K562 (cell line): ENCODE results near the gene NDUFAF2. TPM values are rescaled to one million over a fixed set of nuclear protein-coding genes. Genes with fewer than 3 reads are reported as not detected.
A peak's percentile ranks its signal among the peaks of the same experiment; 100 is the strongest.

Experiments used
- ATAC-seq: fragments of 200-7000 bp; cut with Tn5 transposase; 3 replicates; pipeline ENCODE4 v1.9.1; 2020; ENCODE audit warnings: moderate library complexity
- BruUV-seq: library from RNA; stranded (reverse); fragments of 400-500 nt; replicated peaks from 2 replicates; lab custom pipeline; 2021; lab: Mats Ljungman, UMichigan
- CTCF ChIA-PET: fragments of 300-600 bp; formaldehyde crosslinking; extraction: SDS; loops from one replicate; lab custom pipeline; 2021; ENCODE audit warnings: low intra/inter-chr PET ratio; lab: Yijun Ruan, JAX
- POLR2A ChIA-PET: fragments of 300-600, 350-650 bp; sonication (Branson Sonifier 250); formaldehyde crosslinking; extraction: SDS; loops from one replicate; lab custom pipeline; 2021; ENCODE audit warnings: antibody characterized with exemption, inconsistent platforms; lab: Yijun Ruan, JAX
- DNase-seq, 4 experiments: peaks; one replicate each; pipeline versions ENCODE4 v3.0.0 to v3.0.0-alpha.2; 2011 to 2018; ENCODE audit warnings: low spot score in 3 of 4, mixed read lengths in 3 of 4; ENCODE audit errors: extremely low read depth in 1 of 4
- FAIRE-seq: peaks from 2 replicates; lab custom pipeline; 2011; peaks lifted over from hg19 to GRCh38; lab: Jason Lieb, UNC
- H2AFZ ChIP-seq: 2 replicates; pipeline ENCODE4 v1.6.0; 2011; ENCODE audit warnings: low read depth, low read length, control low read depth, inconsistent platforms
- H3K27ac ChIP-seq: fragments of 200-600 bp; 3 replicates; pipeline ENCODE4 v1.8.0; 2011; ENCODE audit warnings: low read depth, mild to moderate bottlenecking, control low read depth, inconsistent platforms, low read length, moderate library complexity, mixed read lengths; ENCODE audit errors: extremely low read depth
- H3K27me3 ChIP-seq, 2 experiments: fragments of 300-600 bp in 1 of 2; 2 replicates in 1 of 2; 3 replicates in 1 of 2; pipeline versions ENCODE4 v1.6.0 to v1.8.0; 2011; ENCODE audit warnings: inconsistent platforms in 2 of 2, low read length in 2 of 2, mild to moderate bottlenecking in 1 of 2, mixed read lengths in 1 of 2, moderate library complexity in 1 of 2; ENCODE audit not compliant: control insufficient read depth in 2 of 2, insufficient read depth in 2 of 2
- H3K36me3 ChIP-seq: fragments of 300-600 bp; 3 replicates; pipeline ENCODE4 v1.8.0; 2011; ENCODE audit warnings: mild to moderate bottlenecking, low read length, inconsistent platforms; ENCODE audit not compliant: control insufficient read depth, insufficient read depth
- H3K4me1 ChIP-seq, 2 experiments: fragments of 200-600 bp in 1 of 2; replicated peaks in 1 of 2; 2 replicates in 1 of 2; 3 replicates in 1 of 2; pipeline versions ENCODE4 v1.5.1 to v1.8.0; 2011; ENCODE audit warnings: inconsistent platforms in 2 of 2, low read length in 2 of 2, mild to moderate bottlenecking in 1 of 2, mixed read lengths in 1 of 2, moderate library complexity in 1 of 2; ENCODE audit not compliant: control insufficient read depth in 2 of 2, insufficient read depth in 2 of 2
- H3K4me2 ChIP-seq: 2 replicates; pipeline ENCODE4 v1.6.1; 2011; ENCODE audit warnings: low read length, control low read depth, inconsistent platforms, mixed read lengths; ENCODE audit not compliant: insufficient read depth
- H3K4me3 ChIP-seq: fragments of 200-600 bp; sonication (generic), shearing (Covaris generic); 2 replicates; pipeline ENCODE4 v1.5.1; 2016; ENCODE audit warnings: control low read depth, inconsistent platforms
- H3K79me2 ChIP-seq: fragments of 200-600 bp; 3 replicates; pipeline ENCODE4 v1.8.0; 2011; ENCODE audit warnings: low read length, inconsistent platforms; ENCODE audit not compliant: control insufficient read depth, insufficient read depth
- H3K9ac ChIP-seq, 2 experiments: 2 replicates each; pipeline versions ENCODE4 v1.6.0 to v1.6.1; 2011; ENCODE audit warnings: low read depth in 2 of 2, low read length in 2 of 2, control low read depth in 1 of 2, inconsistent platforms in 1 of 2, mild to moderate bottlenecking in 1 of 2, mixed read lengths in 1 of 2; ENCODE audit not compliant: insufficient read depth in 1 of 2
- H3K9me1 ChIP-seq: one replicate; pipeline ENCODE4 v1.6.0; 2011; ENCODE audit warnings: inconsistent platforms, mild to moderate bottlenecking, low read length, moderate library complexity; ENCODE audit not compliant: control insufficient read depth, insufficient read depth
- H3K9me3 ChIP-seq: replicated peaks from 2 replicates; pipeline ENCODE4 v1.5.1; 2011; ENCODE audit warnings: low read depth, low read length, inconsistent platforms; ENCODE audit not compliant: control insufficient read depth, insufficient read depth
- H4K20me1 ChIP-seq: replicated peaks from 2 replicates; pipeline ENCODE4 v1.6.1; 2011; ENCODE audit warnings: low read length, inconsistent platforms, mixed read lengths; ENCODE audit not compliant: control insufficient read depth, insufficient read depth
- ATF1 ChIP-seq, 2 experiments: fragments of 450-650 bp in 1 of 2; IDR thresholded peaks; 2 replicates each; pipeline ENCODE4 v1.6.1; 2016; ENCODE audit warnings: missing compliant biosample characterization in 1 of 2, missing genetic modification characterization in 1 of 2
- BRF1 ChIP-seq: IDR thresholded peaks from 3 replicates; pipeline ENCODE4 v1.6.1; 2011; ENCODE audit warnings: borderline replicate concordance, mild to moderate bottlenecking; ENCODE audit not compliant: insufficient read length; ENCODE audit errors: extremely low read depth
- CBFA2T2 ChIP-seq: fragments of 450-650 bp; conservative IDR thresholded peaks from 2 replicates; pipeline ENCODE4 v1.6.1; 2017; ENCODE audit warnings: mild to moderate bottlenecking
- CBX3 ChIP-seq, 2 experiments: IDR thresholded peaks; 1 replicate in 1 of 2; 2 replicates in 1 of 2; pipeline ENCODE4 v1.6.1; 2012; ENCODE audit warnings: inconsistent platforms in 2 of 2, low read length in 2 of 2, borderline replicate concordance in 1 of 2, control low read depth in 1 of 2
- COPS2 ChIP-seq: fragments of 450-650 bp; conservative IDR thresholded peaks from 2 replicates; pipeline ENCODE4 v1.6.1; 2016; ENCODE audit warnings: mild to moderate bottlenecking, moderate library complexity
- MECOM ChIP-seq: fragments of 250-450 bp; sonication (Bioruptor Pico); IDR thresholded peaks from 2 replicates; pipeline ENCODE4 v1.8.0; 2022; ENCODE audit warnings: inconsistent platforms
- MEF2A ChIP-seq: IDR thresholded peaks from 2 replicates; pipeline ENCODE4 v1.6.1; 2011; ENCODE audit warnings: low read depth, mild to moderate bottlenecking, low read length, moderate library complexity; ENCODE audit not compliant: control insufficient read depth
- MIER1 ChIP-seq: fragments of 450-650 bp; IDR thresholded peaks from 2 replicates; pipeline ENCODE4 v1.6.1; 2016; ENCODE audit warnings: antibody characterized with exemption, mild to moderate bottlenecking, low read depth
- NR4A1 ChIP-seq, 2 experiments: fragments of 250-450 bp in 1 of 2; fragments of 450-650 bp in 1 of 2; sonication (Bioruptor Pico) in 1 of 2; IDR thresholded peaks; 2 replicates each; pipeline versions ENCODE4 v1.4.0 to v1.6.1; 2016 to 2020; ENCODE audit warnings: mild to moderate bottlenecking in 2 of 2, missing compliant biosample characterization in 1 of 2, missing genetic modification characterization in 1 of 2, moderate library complexity in 1 of 2
- PATZ1 ChIP-seq: fragments of 250-450 bp; sonication (Bioruptor Pico); IDR thresholded peaks from 2 replicates; pipeline ENCODE4 v1.5.0; 2020; ENCODE audit warnings: mild to moderate bottlenecking, borderline replicate concordance
- STAT5A ChIP-seq: IDR thresholded peaks from 2 replicates; pipeline ENCODE4 v1.6.1; 2012; ENCODE audit warnings: low read length, inconsistent platforms, borderline replicate concordance
- XRCC3 ChIP-seq: fragments of 450-650 bp; IDR thresholded peaks from 2 replicates; pipeline ENCODE4 v1.6.1; 2017; ENCODE audit warnings: mild to moderate bottlenecking, moderate library complexity
- ZBTB1 ChIP-seq: sonication (generic); formaldehyde crosslinking; IDR thresholded peaks from 2 replicates; pipeline ENCODE4 v1.8.1; 2023; ENCODE audit warnings: missing genetic modification reagents, low read depth, mild to moderate bottlenecking, borderline replicate concordance
- ZNF583 ChIP-seq: fragments of 250-450 bp; sonication (Bioruptor Pico); IDR thresholded peaks from 2 replicates; pipeline ENCODE4 v1.4.0; 2020
- WGBS: fragments of 100-300 bp; shearing (Covaris generic); methylation state at CpG from one replicate; pipeline ENCODE4 v1.1.6; 2016; ENCODE audit warnings: low coverage, mixed read lengths; ENCODE audit not compliant: insufficient coverage; ENCODE audit errors: missing lambda C conversion rate; 5-methylcytosine and 5-hydroxymethylcytosine counted together
- in situ Hi-C: fragments of 300-500 bp; cut with MboI; formaldehyde crosslinking; loops from 4 replicates; pipeline ENCODE4 v1.15.0; 2018; ENCODE audit warnings: inconsistent platforms, mixed read lengths
- intact Hi-C: fragments of 100-400 bp; cut with micrococcal nuclease; formaldehyde crosslinking; loops from 2 replicates; pipeline ENCODE4 v1.14.2; 2022
- polyA plus RNA-seq, 8 experiments: library from polyadenylated mRNA; depleted of rRNA in 4 of 8; stranded (reverse) in 5 of 8; unstranded in 3 of 8; fragments of >200 nt; fragmentation: Nextera tagmentation in 2 of 8; fragmentation: Illumina TruSeq in 1 of 8; extraction: Ambion mirVana in 2 of 8; extraction: Trizol in 1 of 8; gene quantifications; 2 replicates each; pipeline versions ENCODE4 v1.2.1 to v1.2.3, GENCODE V29; 2011 to 2014; ENCODE audit warnings: inconsistent platforms in 1 of 8, missing spikeins in 1 of 8
- total RNA-seq, 7 experiments: library from RNA; depleted of rRNA in 6 of 7; stranded (reverse); fragments of >200 nt in 6 of 7; fragmentation: Illumina TruSeq in 2 of 7; extraction: Trizol in 2 of 7; gene quantifications; 2 replicates each; pipeline versions ENCODE4 v1.2.1 to v1.2.3, GENCODE V29; 2011 to 2021; ENCODE audit warnings: low replicate concordance in 1 of 7

NDUFAF2 gene
- total and polyA plus RNA-seq, 9 of the 15 experiments (the other 6 are each of a cell fraction or from before 2014, with no cell fraction given), result 56.0 to 155 (median 95.9) TPM

DNA sequence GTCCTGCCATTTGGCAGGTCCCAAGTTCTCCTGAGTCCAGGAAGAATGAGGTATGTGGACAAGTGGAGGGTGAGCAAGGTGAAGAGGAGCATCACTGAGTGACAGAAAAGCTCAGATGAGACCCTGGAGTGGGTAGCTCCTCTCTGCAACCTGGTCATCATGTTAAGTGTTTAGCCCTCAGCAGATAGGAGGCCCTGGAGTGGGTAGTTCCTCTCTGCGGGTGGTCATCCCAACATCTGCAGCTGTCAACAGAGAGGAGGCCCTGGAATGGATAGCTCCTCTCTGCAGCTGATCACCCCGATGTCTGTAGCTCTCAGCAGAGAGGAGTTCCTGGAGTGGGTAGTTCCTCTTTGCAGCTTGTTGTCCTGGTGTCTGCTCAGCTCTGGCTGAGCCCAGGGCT lies 48.4 kb downstream of the NDUFAF2 start:
- Histone ChIP-seq H3K9ac (no peak overlapping the region), H3K79me2 (no peaks in the 10 kb centered on the region), H3K4me3 (no peak overlapping the region), H4K20me1 (no peaks in the 10 kb centered on the region), H3K4me1 (no peaks in the 10 kb centered on the region), H2AFZ (no peak overlapping the region), H3K27me3 (no peaks in the 10 kb centered on the region), H3K36me3 (peaks cover 3% of the 10 kb centered on the region; the same call in 1 of the 3 replicates), H3K9me3 (peaks cover 9% of the 10 kb centered on the region), H3K9me1 (no peaks in the 10 kb centered on the region), H3K27ac (no peak overlapping the region), H3K4me2 (no peak overlapping the region)
- 100% methylated on average over 2 of the region's 2 CpGs for WGBS
- DNase-seq, result peak in 1 of 4 experiments; percentile 29
- intact Hi-C loops (no loop called here), in situ Hi-C loops (no loop called here)
- FAIRE-seq, result no peak
- ATAC-seq, result no peak
- POLR2A ChIA-PET, result no interaction called here
- BruUV-seq, result no TSS peak
- CTCF ChIA-PET, result no interaction called here
- TF ChIP-seq BRF1 (no peak), ZBTB1 (no peak), MECOM (no peak), NR4A1 (CRISPR knock-in tag; IDR thresholded peaks at IDR 0.05) (no peak), NR4A1 (tag; IDR thresholded peaks at IDR 0.05) (no peak), ZNF583 (CRISPR knock-in tag) (no peak), MIER1 (no peak), COPS2 (no peak), CBX3 (IDR thresholded peaks at IDR 0.05; ENCODE audit: borderline replicate concordance in 1 of 2, low read length in 2 of 2) (peak in 1 of 2 experiments; percentile 92; a peak in 1 of 3 replicates), XRCC3 (0 out of 2 replicates have a peak, but pooled peaks have one; percentile 25), MEF2A (no peak), PATZ1 (no peak), CBFA2T2 (no peak), ATF1 (CRISPR knock-in tag; IDR thresholded peaks at IDR 0.05) (no peak), ATF1 (tag; IDR thresholded peaks at IDR 0.05) (no peak), STAT5A (no peak)
